HCT116 (cell line): ENCODE results near the gene ITPR2. TPM values are rescaled to one million over a fixed set of nuclear protein-coding genes. Genes with fewer than 3 reads are reported as not detected.

ENCODE experiments used
- ATAC-seq: fragments of 200-7000 bp; cut with Tn5 transposase; 2 replicates; pipeline ENCODE4 v1.9.1; 2020; ENCODE audit warnings: mild to moderate bottlenecking, moderate library complexity
- BruUV-seq: library from RNA; stranded (reverse); fragments of 400-500 nt; replicated peaks from 2 replicates; lab custom pipeline; 2021; lab: Mats Ljungman, UMichigan
- CTCF ChIA-PET: fragments of 300-600 bp; sonication (Branson Sonifier 250); formaldehyde crosslinking; loops from one replicate; lab custom pipeline; 2021; ENCODE audit warnings: antibody characterized with exemption; lab: Charles Lee
- POLR2A ChIA-PET: fragments of 300-600, 350-600 bp; sonication (Branson Sonifier 250); formaldehyde crosslinking; loops from one replicate; lab custom pipeline; 2021; ENCODE audit warnings: antibody characterized with exemption; lab: Charles Lee
- RAD21 ChIA-PET, 2 experiments: fragments of 300-600 bp; sonication (Branson Sonifier 250); formaldehyde crosslinking; loops; one replicate each; lab custom pipeline; 2023; ENCODE audit warnings: low total read pairs in 2 of 2; ENCODE audit not compliant: uncharacterized antibody in 2 of 2, unreplicated experiment in 2 of 2, low non-redundant PET in 1 of 2; lab: Charles Lee
- DNase-seq: peaks from one replicate; pipeline ENCODE4 v3.0.0-alpha.2; 2010; ENCODE audit warnings: low read depth, low spot score
- H2AFZ ChIP-seq: fragments of 200-600 bp; shearing (Covaris generic), sonication (generic); 2 replicates; pipeline ENCODE4 v1.6.1; 2017; ENCODE audit warnings: low read depth, mixed run types, mixed read lengths, antibody characterized with exemption, low read length; ENCODE audit not compliant: poor library complexity, severe bottlenecking
- H3K27ac ChIP-seq: 2 replicates; pipeline ENCODE4 v1.5.1; 2012; ENCODE audit warnings: low read depth, low read length
- H3K27me3 ChIP-seq: fragments of 200-600 bp; sonication (generic); 2 replicates; pipeline ENCODE4 v1.6.1; 2016; ENCODE audit warnings: mixed run types, low read length, mixed read lengths; ENCODE audit not compliant: insufficient read depth
- H3K36me3 ChIP-seq, 2 experiments: fragments of 200-500 bp in 1 of 2; fragments of 200-600 bp in 1 of 2; sonication (Bioruptor generic) in 1 of 2; sonication (generic) in 1 of 2; 2 replicates each; pipeline versions ENCODE4 v1.5.1 to v1.6.1; 2014 to 2016; ENCODE audit warnings: low read length in 2 of 2, inconsistent platforms in 1 of 2, mixed read lengths in 1 of 2, mixed run types in 1 of 2; ENCODE audit not compliant: insufficient read depth in 2 of 2, control insufficient read depth in 1 of 2
- H3K4me1 ChIP-seq, 2 experiments: fragments of 200-600 bp in 1 of 2; sonication (generic) in 1 of 2; 2 replicates each; pipeline versions ENCODE4 v1.5.1 to v1.6.1; 2012 to 2017; ENCODE audit warnings: low read length in 2 of 2, inconsistent platforms in 1 of 2, mild to moderate bottlenecking in 1 of 2, mixed read lengths in 1 of 2, mixed run types in 1 of 2, moderate library complexity in 1 of 2; ENCODE audit not compliant: insufficient read depth in 2 of 2, control insufficient read depth in 1 of 2
- H3K4me2 ChIP-seq: fragments of 200-600 bp; sonication (generic); 2 replicates; pipeline ENCODE4 v1.6.1; 2017; ENCODE audit warnings: mixed run types, low read length, mixed read lengths
- H3K4me3 ChIP-seq, 2 experiments: fragments of 200-600 bp in 1 of 2; sonication (generic) in 1 of 2; replicated peaks in 1 of 2; 2 replicates each; pipeline ENCODE4 v1.5.1; 2011 to 2016; ENCODE audit warnings: low read length in 2 of 2, control low read depth in 1 of 2, low read depth in 1 of 2, mild to moderate bottlenecking in 1 of 2, mixed read lengths in 1 of 2, mixed run types in 1 of 2
- H3K79me2 ChIP-seq: fragments of 200-600 bp; sonication (generic); 2 replicates; pipeline ENCODE4 v1.6.1; 2017; ENCODE audit warnings: mild to moderate bottlenecking, mixed run types, low read length, moderate library complexity, mixed read lengths; ENCODE audit not compliant: insufficient read depth
- H3K9ac ChIP-seq: fragments of 200-600 bp; sonication (generic); 2 replicates; pipeline ENCODE4 v1.6.1; 2016; ENCODE audit warnings: low read length, mixed read lengths
- H3K9me2 ChIP-seq: fragments of 200-600 bp; sonication (generic), shearing (Covaris generic); 2 replicates; pipeline ENCODE4 v1.6.1; 2017; ENCODE audit warnings: mixed run types, mild to moderate bottlenecking, moderate library complexity; ENCODE audit not compliant: insufficient read depth
- H3K9me3 ChIP-seq, 2 experiments: fragments of 200-500 bp in 1 of 2; fragments of 200-600 bp in 1 of 2; sonication (Bioruptor generic) in 1 of 2; sonication (generic) in 1 of 2; 2 replicates each; pipeline ENCODE4 v1.6.1; 2014 to 2017; ENCODE audit warnings: low read length in 2 of 2, mixed read lengths in 2 of 2, inconsistent platforms in 1 of 2, low read depth in 1 of 2, mild to moderate bottlenecking in 1 of 2, mixed run types in 1 of 2, moderate library complexity in 1 of 2; ENCODE audit not compliant: control insufficient read depth in 1 of 2, insufficient read depth in 1 of 2
- H4K20me1 ChIP-seq: fragments of 200-600 bp; sonication (generic), shearing (Covaris generic); 2 replicates; pipeline ENCODE4 v1.6.1; 2017; ENCODE audit warnings: mixed run types, mild to moderate bottlenecking, moderate library complexity; ENCODE audit not compliant: insufficient read depth
- CBX3 ChIP-seq: IDR thresholded peaks from 2 replicates; pipeline ENCODE4 v1.6.1; 2012; ENCODE audit warnings: low read depth
- EGR1 ChIP-seq: IDR thresholded peaks from 2 replicates; pipeline ENCODE4 v1.6.1; 2012; ENCODE audit warnings: low read depth
- ELF1 ChIP-seq: IDR thresholded peaks from 2 replicates; pipeline ENCODE4 v1.6.1; 2012; ENCODE audit warnings: low read depth, borderline replicate concordance
- EZH2 ChIP-seq: fragments of 200-600 bp; sonication (generic); IDR thresholded peaks from 2 replicates; pipeline ENCODE4 v1.6.1; 2017; ENCODE audit warnings: antibody characterized with exemption, mixed run types
- EZH2phosphoT487 ChIP-seq: fragments of 200-600 bp; IDR thresholded peaks from 2 replicates; pipeline ENCODE4 v1.6.1; 2018; ENCODE audit warnings: antibody characterized with exemption, borderline replicate concordance
- FOSL1 ChIP-seq: IDR thresholded peaks from 2 replicates; pipeline ENCODE4 v1.6.1; 2012; ENCODE audit warnings: low read depth
- MAX ChIP-seq: IDR thresholded peaks from 2 replicates; pipeline ENCODE4 v1.6.1; 2012
- POLR2A ChIP-seq: IDR thresholded peaks from 2 replicates; pipeline ENCODE4 v1.7.0; 2011; ENCODE audit warnings: borderline replicate concordance; ENCODE audit not compliant: insufficient read depth, insufficient read length; ENCODE audit errors: extremely low read depth
- POLR2AphosphoS5 ChIP-seq: IDR thresholded peaks from 2 replicates; pipeline ENCODE4 v1.6.1; 2011; ENCODE audit warnings: mild to moderate bottlenecking, low read depth, low read length, moderate library complexity
- REST ChIP-seq: IDR thresholded peaks from 2 replicates; pipeline ENCODE4 v1.6.1; 2012; ENCODE audit warnings: low read depth
- SP1 ChIP-seq: IDR thresholded peaks from 2 replicates; pipeline ENCODE4 v1.6.1; 2012; ENCODE audit warnings: low read depth
- SRF ChIP-seq: IDR thresholded peaks from 2 replicates; pipeline ENCODE4 v1.6.1; 2012; ENCODE audit warnings: low read depth
- TCF7L2 ChIP-seq: IDR thresholded peaks from 2 replicates; pipeline ENCODE4 v1.7.0; 2011; ENCODE audit warnings: borderline replicate concordance, inconsistent platforms; ENCODE audit not compliant: insufficient read depth, insufficient read length; ENCODE audit errors: extremely low read depth
- YY1 ChIP-seq: IDR thresholded peaks from 2 replicates; pipeline ENCODE4 v1.6.1; 2011; ENCODE audit warnings: low read length, low read depth, moderate library complexity, mild to moderate bottlenecking; ENCODE audit not compliant: insufficient replicate concordance; ENCODE audit errors: extremely low read depth
- ZBTB33 ChIP-seq: IDR thresholded peaks from 2 replicates; pipeline ENCODE4 v1.6.1; 2011; ENCODE audit warnings: mild to moderate bottlenecking, low read length, moderate library complexity; ENCODE audit not compliant: insufficient replicate concordance; ENCODE audit errors: extremely low read depth
- ZFX ChIP-seq: fragments of 450-650 bp; IDR thresholded peaks from 2 replicates; pipeline ENCODE4 v1.6.1; 2017
- intact Hi-C: fragments of 100-400 bp; cut with micrococcal nuclease; formaldehyde crosslinking; loops from 2 replicates; pipeline ENCODE4 v1.10.0; 2022
- total RNA-seq: library from RNA; stranded (reverse); gene quantifications from one replicate; pipeline ENCODE4 v1.2.1, GENCODE V29; 2021; ENCODE audit not compliant: unreplicated experiment

Gene ITPR2
- total RNA-seq, 1 experiment from 2014 or later: 6.5 TPM

- TF ChIP-seq REST (no peak), ELF1 (no peak), ZFX (no peak), SP1 (no peak), EGR1 (no peak), FOSL1 (no peak), EZH2 (no peak), CBX3 (no peak), EZH2phosphoT487 (no peak)
Observed at GRCh38 chr12:26331960-26332359, 501.0 kb downstream of the ITPR2 start (continued).

GRCh38 chr12:26331136-26331535, 501.9 kb downstream of the ITPR2 start:
- Histone ChIP-seq H3K79me2 (no peaks in the 10 kb centered on the region), H4K20me1 (no peaks in the 10 kb centered on the region), H3K27ac (no peak overlapping the region), H3K9me2 (no peaks in the 10 kb centered on the region), H3K36me3 (no peaks in the 10 kb centered on the region), H3K9ac (no peak overlapping the region), H3K4me1 (no peaks in the 10 kb centered on the region), H3K9me3 (no peaks in the 10 kb centered on the region), H3K4me2 (no peak overlapping the region), H2AFZ (no peak overlapping the region), H3K4me3 (no peak overlapping the region), H3K27me3 (no peaks in the 10 kb centered on the region)
- POLR2A ChIA-PET: no interaction called here
- DNase-seq: no peak
- BruUV-seq: no TSS peak
- TF ChIP-seq ELF1 (no peak), ZBTB33 (no peak), EZH2 (no peak), REST (no peak), EZH2phosphoT487 (no peak), SRF (no peak), MAX (no peak), POLR2AphosphoS5 (no peak), YY1 (no peak), TCF7L2 (no peak), POLR2A (no peak)
- intact Hi-C loops: loop anchor here (1.0 kb wide), 1 partner anchor 22 kb away; no protein-coding TSS in a partner anchor
- RAD21 ChIA-PET: no interaction called here
- no peak for ATAC-seq
- CTCF ChIA-PET: no interaction called here
